WTC11 (cell line): Measurements from ENCODE around the gene DDR2.
"Not testable (repeated sequence)": the region's sequence is repeated elsewhere in the genome, so short reads cannot be mapped to it uniquely, and the experiment has no call there.

Experiments used
- CTCF ChIP-seq: fragments of 200-600 bp; IDR thresholded peaks from 2 replicates; pipeline ENCODE4 v1.8.0; 2022; ENCODE audit warnings: antibody characterized with exemption
- ETV6 ChIP-seq: sonication (generic); formaldehyde crosslinking; IDR thresholded peaks from 2 replicates; pipeline ENCODE4 v1.8.1; 2022; ENCODE audit warnings: mild to moderate bottlenecking, missing genetic modification reagents

GRCh38 chr1:162784926-162785325 is 152.7 kb downstream of the DDR2 start:
- not testable (repeated sequence) for TF ChIP-seq ETV6 (CRISPR knock-in tag); CTCF
